ENCODE results near the gene TUBB1. TPM values are rescaled to one million over a fixed set of nuclear protein-coding genes. Genes with fewer than 3 reads are reported as not detected.

TUBB1 gene
- total RNA-seq, 6 experiments from 2014 or later, result 0.06 to 1.5 (median 0.31) TPM; not detected in 1

GRCh38 chr20:59015812-59016711 lies 3.2 kb upstream of the TUBB1 start:
- no peak for ATAC-seq
- Histone ChIP-seq H3K27me3 (no peaks in the 10 kb centered on the region), H3K4me3 (no peak overlapping the region), H3K27ac (no peak overlapping the region), H3K4me1 (no peaks in the 10 kb centered on the region), H3K36me3 (peaks cover 0 to 2% (median 0%) of the 10 kb centered on the region in 4 donors), H3K9me3 (no peaks in the 10 kb centered on the region)
- no peak for TF ChIP-seq CTCF (IDR thresholded peaks at IDR 0.05)
- no peak for TF ChIP-seq POLR2A (IDR thresholded peaks at IDR 0.05)
- 78% methylated on average over 9 of the region's 16 CpGs for WGBS (ENCODE audit: insufficient coverage, low coverage, low lambda C conversion rate, missing lambda C conversion rate)
- DNase-seq, result no peak
- intact Hi-C loops (cut with DNase I), result loop anchor here in 1 of 2 donors (10.0 kb wide), 1 partner anchor 121 kb away; no protein-coding TSS in a partner anchor

DNA sequence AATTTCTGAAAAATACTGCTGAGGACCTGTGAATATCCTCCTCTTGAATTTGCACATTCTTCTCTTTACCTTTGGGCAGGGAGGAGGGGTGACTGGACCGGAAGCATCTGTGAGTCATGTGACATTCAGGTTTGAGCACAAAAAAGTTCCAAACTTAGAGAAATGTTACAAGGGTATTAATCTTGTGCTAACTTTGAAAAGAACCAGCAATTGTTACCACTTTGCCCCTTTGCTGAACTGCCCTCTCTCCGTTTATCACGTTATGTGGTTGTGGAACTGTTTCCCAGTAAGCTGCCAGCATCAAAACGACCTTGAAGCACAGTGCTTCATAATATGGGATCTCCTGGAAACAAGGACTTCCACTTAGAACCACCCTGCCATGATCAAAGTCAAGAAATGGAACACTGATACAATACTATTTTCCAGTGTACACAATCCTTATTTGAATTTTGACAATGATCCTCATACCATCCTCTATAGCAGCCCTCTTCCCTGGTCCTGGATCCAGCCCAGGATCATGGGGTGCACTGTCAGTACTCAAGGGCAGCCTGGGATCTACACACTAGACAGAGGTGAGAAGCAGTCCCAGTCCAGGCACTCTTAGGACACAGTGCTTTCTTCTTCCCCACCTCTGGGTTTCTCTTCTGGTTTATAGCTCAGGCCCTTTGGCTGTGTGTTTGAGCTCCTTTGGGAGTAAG lies 2.3 kb upstream of the TUBB1 start:
- Histone ChIP-seq H3K9me3 (no peaks in the 10 kb centered on the region), H3K4me1 (no peaks in the 10 kb centered on the region), H3K36me3 (peaks cover 0 to 2% (median 0%) of the 10 kb centered on the region in 4 donors), H3K27me3 (no peaks in the 10 kb centered on the region), H3K4me3 (no peak overlapping the region), H3K27ac (no peak overlapping the region)
- WGBS (ENCODE audit: insufficient coverage, low coverage, low lambda C conversion rate, missing lambda C conversion rate), result 54% methylated on average over 4 of the region's 4 CpGs
- TF ChIP-seq CTCF (IDR thresholded peaks at IDR 0.05), result no peak
- TF ChIP-seq POLR2A (IDR thresholded peaks at IDR 0.05), result no peak
- ATAC-seq (peak in 1 of 4 donors; percentile 9), DNase-seq (no peak)
- intact Hi-C loops (cut with DNase I), result loop anchor here in 1 of 2 donors (10.0 kb wide), 1 partner anchor 122 kb away; no protein-coding TSS in a partner anchor

DNA sequence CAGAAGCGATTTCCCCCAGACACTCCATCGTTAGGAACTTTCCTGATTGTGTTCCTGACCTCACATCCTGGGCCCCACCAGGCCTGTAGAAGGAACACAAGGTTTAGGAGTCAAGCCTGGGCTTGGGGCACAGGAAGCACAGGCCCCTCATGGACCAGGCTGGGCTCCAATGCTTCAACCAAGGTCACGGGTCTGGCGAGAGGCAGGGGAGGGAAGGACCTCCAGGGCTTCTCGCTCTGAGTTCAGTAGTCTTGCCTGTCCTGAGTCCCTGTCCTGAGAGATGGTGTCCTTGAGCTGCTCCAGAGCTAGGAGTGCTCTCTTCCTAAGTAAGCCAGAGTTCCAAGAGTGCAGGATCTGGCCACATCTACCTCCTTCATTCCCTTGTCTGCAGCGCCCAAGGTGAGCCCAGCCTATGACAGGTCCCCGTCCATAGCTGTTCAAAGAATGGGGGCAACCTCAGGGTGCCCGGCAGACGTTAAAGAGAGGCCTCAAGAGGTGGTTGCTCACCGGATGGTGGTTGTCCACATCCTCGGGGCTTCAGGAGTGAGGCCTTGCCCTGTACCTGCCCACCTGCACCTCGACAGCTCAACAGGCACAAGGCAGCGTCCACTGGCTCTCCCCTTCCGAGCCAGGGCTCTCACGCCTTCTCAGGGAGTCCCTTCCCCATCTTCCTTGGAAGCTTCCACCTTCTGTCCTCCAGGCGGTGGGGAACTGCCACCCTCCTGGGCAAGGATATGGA lies 1.6 kb upstream of the TUBB1 start:
- intact Hi-C loops (cut with DNase I), result loop anchor here in 1 of 2 donors (10.0 kb wide), 1 partner anchor 123 kb away; no protein-coding TSS in a partner anchor
- ATAC-seq (peak in 2 of 4 donors; percentile 7 to 9), DNase-seq (no peak)
- no peak for TF ChIP-seq POLR2A (IDR thresholded peaks at IDR 0.05)
- Histone ChIP-seq H3K27ac (no peak overlapping the region), H3K4me1 (no peaks in the 10 kb centered on the region), H3K36me3 (peaks cover 0 to 2% (median 0%) of the 10 kb centered on the region in 4 donors), H3K4me3 (no peak overlapping the region), H3K27me3 (no peaks in the 10 kb centered on the region), H3K9me3 (no peaks in the 10 kb centered on the region)
- WGBS (ENCODE audit: insufficient coverage, low coverage, low lambda C conversion rate, missing lambda C conversion rate), result no CpG with 5 or more reads among the region's 16 CpGs

DNA sequence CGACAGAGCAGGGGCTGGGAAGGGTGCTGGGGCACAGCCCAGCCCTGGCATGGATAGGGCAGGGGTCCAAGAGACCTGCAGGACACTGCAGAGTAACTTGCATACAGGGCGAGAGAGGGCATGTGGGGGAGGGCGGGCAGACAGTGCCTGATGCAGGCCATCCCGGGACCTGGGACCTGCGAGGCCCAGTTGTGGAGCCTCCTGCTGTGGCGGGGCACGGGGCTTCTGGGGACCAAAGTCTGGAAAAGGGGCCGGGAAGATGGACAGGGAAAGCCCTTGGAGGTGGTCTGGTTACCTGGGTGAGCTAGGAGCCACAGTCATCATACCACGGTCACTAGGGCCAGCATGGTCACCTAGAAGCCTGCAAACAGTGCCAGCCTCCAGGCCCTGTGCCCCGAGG lies 412 bp upstream of the TUBB1 start:
- peak in 1 of 4 donors; percentile 14 for ATAC-seq
- H3K9me3 ChIP-seq, result no peaks in the 10 kb centered on the region
- no peaks in the 10 kb centered on the region for H3K27me3 ChIP-seq
- WGBS (ENCODE audit: insufficient coverage, low coverage, low lambda C conversion rate, missing lambda C conversion rate), result 71% methylated on average over 1 of the region's 10 CpGs
- no peak overlapping the region for H3K27ac ChIP-seq
- DNase-seq, result peak in 1 of 3 donors; percentile 43
- intact Hi-C loops (cut with DNase I), result loop anchor here in 1 of 2 donors (10.0 kb wide), 1 partner anchor 124 kb away; no protein-coding TSS in a partner anchor
- H3K4me3 ChIP-seq, result no peak overlapping the region
- TF ChIP-seq CTCF (IDR thresholded peaks at IDR 0.05) (no peak), POLR2A (IDR thresholded peaks at IDR 0.05) (no peak)
- H3K36me3 ChIP-seq, result peaks cover 0 to 2% (median 0%) of the 10 kb centered on the region in 4 donors
- peaks cover 0 to 7% (median 0%) of the 10 kb centered on the region in 4 donors for H3K4me1 ChIP-seq
